Nephron (organoid): ENCODE results near the gene ZNF157.
"Not testable (repeated sequence)": the region's sequence is repeated elsewhere in the genome, so short reads cannot be mapped to it uniquely, and the experiment has no call there.

Experiments used
- H3K27ac Mint-ChIP-seq, 3 experiments: 2 replicates each; pipeline ENCODE4 v1.8.0; 2020; ENCODE audit warnings: mixed read lengths in 3 of 3, mild to moderate bottlenecking in 2 of 3, moderate library complexity in 1 of 3
- H3K27me3 Mint-ChIP-seq: 2 replicates; pipeline ENCODE4 v1.8.0; 2021; ENCODE audit warnings: low read depth, mild to moderate bottlenecking, moderate library complexity, mixed read lengths
- H3K36me3 Mint-ChIP-seq: 2 replicates; pipeline ENCODE4 v1.8.0; 2020; ENCODE audit warnings: low read depth, mixed read lengths
- H3K4me1 Mint-ChIP-seq: 2 replicates; pipeline ENCODE4 v1.8.0; 2020; ENCODE audit warnings: mixed read lengths
- H3K4me3 Mint-ChIP-seq, 3 experiments: 2 replicates each; pipeline ENCODE4 v1.8.0; 2020; ENCODE audit warnings: mild to moderate bottlenecking in 3 of 3, mixed read lengths in 3 of 3, moderate library complexity in 2 of 3
- H3K9me3 Mint-ChIP-seq: 2 replicates; pipeline ENCODE4 v1.8.0; 2020; ENCODE audit warnings: mixed read lengths
- CTCF ChIP-seq, 3 experiments: fragments of 200-600 bp; sonication (generic); IDR thresholded peaks; one replicate each; pipeline ENCODE4 v1.5.0; 2021; ENCODE audit warnings: antibody characterized with exemption in 3 of 3; ENCODE audit not compliant: unreplicated experiment in 3 of 3

The ZNF157 gene

GRCh38 chrX:47370278-47370677 lies at the start of gene ZNF157:
Gene ZNF157, plus strand, starts transcription at chrX:47370578. Its CDS starts 91 bp downstream, at chrX:47370669.
- peaks cover 17% of the 10 kb centered on the region for H3K9me3 Mint-ChIP-seq
- no peak for TF ChIP-seq CTCF (IDR thresholded peaks at IDR 0.05; ENCODE audit: unreplicated experiment in 3 of 3)
- H3K4me3 Mint-ChIP-seq: no peak within 1 kb of the TSS
- peaks cover 5% of the 10 kb centered on the region for H3K4me1 Mint-ChIP-seq
- H3K27me3 Mint-ChIP-seq: no peaks in the 10 kb centered on the region
- H3K27ac Mint-ChIP-seq: no peak within 1 kb of the TSS
- H3K36me3 Mint-ChIP-seq: peaks cover 11% of the 10 kb centered on the region

GRCh38 chrX:47321386-47321785 lies 49.0 kb upstream of the ZNF157 start:
- Mint-ChIP-seq H3K4me1 (peaks cover 7% of the 10 kb centered on the region), H3K4me3 (peak overlapping the region; percentile 23 to 55 (median 46)), H3K9me3 (peaks cover 14% of the 10 kb centered on the region), H3K27ac (peak overlapping the region; percentile 56 to 81 (median 80)), H3K27me3 (no peaks in the 10 kb centered on the region), H3K36me3 (no peaks in the 10 kb centered on the region)
- no peak for TF ChIP-seq CTCF (IDR thresholded peaks at IDR 0.05; ENCODE audit: unreplicated experiment in 3 of 3)

- Mint-ChIP-seq H3K27ac (peak overlapping the region; percentile 56 to 81 (median 80)), H3K9me3 (peaks cover 14% of the 10 kb centered on the region)
Observed at GRCh38 chrX:47321823-47322371, 48.5 kb upstream of the ZNF157 start.

GRCh38 chrX:47327902-47328301 lies 42.5 kb upstream of the ZNF157 start:
- no peak overlapping the region for H3K27ac Mint-ChIP-seq
- no peak for TF ChIP-seq CTCF (IDR thresholded peaks at IDR 0.05; ENCODE audit: unreplicated experiment in 3 of 3)
- no peak overlapping the region for H3K4me3 Mint-ChIP-seq
- H3K27me3 Mint-ChIP-seq: no peaks in the 10 kb centered on the region
- no peaks in the 10 kb centered on the region for H3K4me1 Mint-ChIP-seq
- no peaks in the 10 kb centered on the region for H3K36me3 Mint-ChIP-seq
- H3K9me3 Mint-ChIP-seq: no peaks in the 10 kb centered on the region

More at GRCh38 chrX:47321823-47322371, 48.5 kb upstream of the ZNF157 start:
- H3K4me3 Mint-ChIP-seq: no peak overlapping the region
- peaks cover 6% of the 10 kb centered on the region for H3K4me1 Mint-ChIP-seq
- TF ChIP-seq CTCF (IDR thresholded peaks at IDR 0.05; ENCODE audit: unreplicated experiment in 3 of 3): no peak
- H3K27me3 Mint-ChIP-seq: no peaks in the 10 kb centered on the region
- no peaks in the 10 kb centered on the region for H3K36me3 Mint-ChIP-seq

GRCh38 chrX:47332729-47333128 lies 37.6 kb upstream of the ZNF157 start:
- H3K36me3 Mint-ChIP-seq, H3K27ac Mint-ChIP-seq, H3K4me1 Mint-ChIP-seq, H3K27me3 Mint-ChIP-seq, H3K9me3 Mint-ChIP-seq, H3K4me3 Mint-ChIP-seq: not testable (repeated sequence)

GRCh38 chrX:47351706-47352105 lies 18.7 kb upstream of the ZNF157 start:
- no peaks in the 10 kb centered on the region for H3K27me3 Mint-ChIP-seq
- H3K27ac Mint-ChIP-seq: no peak overlapping the region
- TF ChIP-seq CTCF (IDR thresholded peaks at IDR 0.05; ENCODE audit: unreplicated experiment in 3 of 3): no peak
- H3K9me3 Mint-ChIP-seq: peaks cover 16% of the 10 kb centered on the region
- no peaks in the 10 kb centered on the region for H3K4me1 Mint-ChIP-seq
- no peak overlapping the region for H3K4me3 Mint-ChIP-seq
- peaks cover 3% of the 10 kb centered on the region for H3K36me3 Mint-ChIP-seq
